Lung (tissue), 12 donors: ENCODE results near the gene THSD7B. TPM values are rescaled to one million over a fixed set of nuclear protein-coding genes. Genes with fewer than 3 reads are reported as not detected.

ENCODE experiments used
- ATAC-seq: fragments of 200-7000 bp; cut with Tn5 transposase; one replicate; pipeline ENCODE4 v1.9.1; 2020; ENCODE audit warnings: moderate number of reproducible peaks; ENCODE audit not compliant: insufficient read depth, low FRiP score
- DNase-seq, 3 donors: peaks; one replicate each; pipeline ENCODE4 v3.0.0-alpha.2; 2013 to 2017
- H3K27ac ChIP-seq, 2 donors: one replicate each; pipeline ENCODE4 v1.5.1; 2013; ENCODE audit warnings: mild to moderate bottlenecking in 2 of 2, moderate library complexity in 2 of 2, control low read depth in 1 of 2, inconsistent platforms in 1 of 2, low read depth in 1 of 2, low read length in 1 of 2
- H3K27me3 ChIP-seq, 3 donors: one replicate each; pipeline ENCODE4 v1.5.1; 2013; ENCODE audit warnings: low read length in 2 of 3; ENCODE audit not compliant: control insufficient read depth in 3 of 3, insufficient read depth in 3 of 3
- H3K36me3 ChIP-seq, 4 donors: one replicate each; pipeline ENCODE4 v1.5.1; 2013; ENCODE audit warnings: low read length in 4 of 4, mild to moderate bottlenecking in 1 of 4, moderate library complexity in 1 of 4; ENCODE audit not compliant: control insufficient read depth in 4 of 4, insufficient read depth in 4 of 4
- H3K4me1 ChIP-seq, 5 donors: one replicate each; pipeline ENCODE4 v1.5.1; 2013; ENCODE audit warnings: low read length in 5 of 5, mild to moderate bottlenecking in 2 of 5, moderate library complexity in 1 of 5; ENCODE audit not compliant: control insufficient read depth in 5 of 5, insufficient read depth in 5 of 5
- H3K4me3 ChIP-seq: one replicate; pipeline ENCODE4 v1.5.1; 2013; ENCODE audit warnings: mild to moderate bottlenecking, control low read depth, moderate library complexity
- H3K9ac ChIP-seq, 2 donors: one replicate each; pipeline ENCODE4 v1.5.1; 2013; ENCODE audit warnings: low read length in 2 of 2, control low read depth in 1 of 2; ENCODE audit not compliant: insufficient read depth in 1 of 2
- H3K9me3 ChIP-seq, 4 donors: one replicate each; pipeline ENCODE4 v1.5.1; 2013; ENCODE audit warnings: low read length in 3 of 4, mild to moderate bottlenecking in 1 of 4, moderate library complexity in 1 of 4; ENCODE audit not compliant: control insufficient read depth in 4 of 4, insufficient read depth in 3 of 4
- CTCF ChIP-seq: IDR thresholded peaks from 2 replicates; pipeline ENCODE4 v1.5.1; 2012; ENCODE audit warnings: mild to moderate bottlenecking; ENCODE audit errors: control extremely low read depth, extremely low read depth
- WGBS, 2 donors: extraction: QIAGEN DNeasy Blood & Tissue Kit; methylation state at CpG; one replicate each; pipeline ENCODE4 v1.1.7; 2013; 5-methylcytosine and 5-hydroxymethylcytosine counted together
- polyA plus RNA-seq, 2 donors: library from polyadenylated mRNA; stranded (reverse); fragments of 200-250 nt; gene quantifications; one replicate each; pipeline ENCODE4 v1.2.1, GENCODE V29; 2013
- total RNA-seq, 2 donors: library from RNA; depleted of rRNA in 1 of 2; stranded (reverse); fragments of >200 nt in 1 of 2; gene quantifications; one replicate each; pipeline ENCODE4 v1.2.1, GENCODE V29; 2014 to 2021
- donor health status: control.
- donor health status: control.
- donor health status: Bipolar disorder and iron deficiency.
- donor health status: healthy.
- donor health status: DM: yes; HTN: yes; CAD: no.

The THSD7B gene
- total and polyA plus RNA-seq, 4 donors = 0.03 to 8.2 (median 0.14) TPM

- TF ChIP-seq CTCF = no peak
- H3K27me3 ChIP-seq = no peaks in the 10 kb centered on the region
- DNase-seq (no peak), ATAC-seq (no peak)
- H3K4me1 ChIP-seq = peaks cover 0 to 2% (median 0%) of the 10 kb centered on the region in 5 donors
- H3K9ac ChIP-seq = no peak overlapping the region
- H3K36me3 ChIP-seq = no peaks in the 10 kb centered on the region
- no peak overlapping the region for H3K4me3 ChIP-seq
- H3K27ac ChIP-seq = no peak overlapping the region
- 89 to 94% methylated on average over 3 of the region's 3 CpGs for WGBS, 2 donors
- no peaks in the 10 kb centered on the region for H3K9me3 ChIP-seq
Observed at GRCh38 chr2:137339051-137339450, 573.7 kb downstream of the THSD7B start.

- WGBS, 2 donors = 70 to 78% methylated on average over 4 of the region's 4 CpGs
- Histone ChIP-seq H3K36me3 (no peaks in the 10 kb centered on the region), H3K9ac (no peak overlapping the region), H3K9me3 (no peaks in the 10 kb centered on the region), H3K27me3 (no peaks in the 10 kb centered on the region), H3K27ac (no peak overlapping the region), H3K4me1 (no peaks in the 10 kb centered on the region), H3K4me3 (no peak overlapping the region)
- no peak for TF ChIP-seq CTCF
- DNase-seq (no peak), ATAC-seq (no peak)
Observed at GRCh38 chr2:137345994-137346393, 580.6 kb downstream of the THSD7B start.

- no peak overlapping the region for H3K9ac ChIP-seq
- no peak for TF ChIP-seq CTCF
- H3K27me3 ChIP-seq = no peaks in the 10 kb centered on the region
- WGBS, 2 donors = 81 to 83% methylated on average over 3 of the region's 3 CpGs
- ATAC-seq = no peak
- no peaks in the 10 kb centered on the region for H3K9me3 ChIP-seq
- no peak for DNase-seq
- no peaks in the 10 kb centered on the region for H3K4me1 ChIP-seq
- H3K4me3 ChIP-seq = no peak overlapping the region
- H3K27ac ChIP-seq = no peak overlapping the region
- H3K36me3 ChIP-seq = no peaks in the 10 kb centered on the region
Observed at GRCh38 chr2:137348301-137348700, 583.0 kb downstream of the THSD7B start.

- no peak for TF ChIP-seq CTCF
- no peak for DNase-seq
- no peaks in the 10 kb centered on the region for H3K4me1 ChIP-seq
- H3K9me3 ChIP-seq = peaks cover 0 to 5% (median 0%) of the 10 kb centered on the region in 4 donors
- H3K27me3 ChIP-seq = no peaks in the 10 kb centered on the region
- no peak overlapping the region for H3K27ac ChIP-seq
- H3K36me3 ChIP-seq = no peaks in the 10 kb centered on the region
- H3K4me3 ChIP-seq = no peak overlapping the region
- no peak for ATAC-seq
- no peak overlapping the region for H3K9ac ChIP-seq
Observed at GRCh38 chr2:137357634-137358033, 592.3 kb downstream of the THSD7B start.
